ENCODE measurements around the gene NSFL1C. TPM values are rescaled to one million over a fixed set of nuclear protein-coding genes. Genes with fewer than 3 reads are reported as not detected.
A peak's percentile ranks its signal among the peaks of the same experiment; 100 is the strongest.

NSFL1C gene
- 10 to 100 TPM; 34.0 to 61.9 (median 57.5) TPM for total RNA-seq

- DNase-seq (ENCODE audit: low spot score), result peak; percentile 80
- TF ChIP-seq, protein P1, sequence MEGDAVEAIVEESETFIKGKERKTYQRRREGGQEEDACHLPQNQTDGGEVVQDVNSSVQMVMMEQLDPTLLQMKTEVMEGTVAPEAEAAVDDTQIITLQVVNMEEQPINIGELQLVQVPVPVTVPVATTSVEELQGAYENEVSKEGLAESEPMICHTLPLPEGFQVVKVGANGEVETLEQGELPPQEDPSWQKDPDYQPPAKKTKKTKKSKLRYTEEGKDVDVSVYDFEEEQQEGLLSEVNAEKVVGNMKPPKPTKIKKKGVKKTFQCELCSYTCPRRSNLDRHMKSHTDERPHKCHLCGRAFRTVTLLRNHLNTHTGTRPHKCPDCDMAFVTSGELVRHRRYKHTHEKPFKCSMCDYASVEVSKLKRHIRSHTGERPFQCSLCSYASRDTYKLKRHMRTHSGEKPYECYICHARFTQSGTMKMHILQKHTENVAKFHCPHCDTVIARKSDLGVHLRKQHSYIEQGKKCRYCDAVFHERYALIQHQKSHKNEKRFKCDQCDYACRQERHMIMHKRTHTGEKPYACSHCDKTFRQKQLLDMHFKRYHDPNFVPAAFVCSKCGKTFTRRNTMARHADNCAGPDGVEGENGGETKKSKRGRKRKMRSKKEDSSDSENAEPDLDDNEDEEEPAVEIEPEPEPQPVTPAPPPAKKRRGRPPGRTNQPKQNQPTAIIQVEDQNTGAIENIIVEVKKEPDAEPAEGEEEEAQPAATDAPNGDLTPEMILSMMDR (IDR thresholded peaks at IDR 0.05), result peak in 1 of 3 donors; percentile 52
- ATAC-seq (ENCODE audit: low FRiP score), result peak; percentile 95
Measured at GRCh38 chr20:1466211-1467081, at the start of gene NSFL1C. TSS of gene NSFL1C (minus strand) at chr20:1466849. CDS start at chr20:1466824, 25 bp downstream.

GRCh38 chr20:1513801-1514200 is 47.2 kb upstream of the NSFL1C start:
- TF ChIP-seq, protein P1 (IDR thresholded peaks at IDR 0.05), result no peak

DNA sequence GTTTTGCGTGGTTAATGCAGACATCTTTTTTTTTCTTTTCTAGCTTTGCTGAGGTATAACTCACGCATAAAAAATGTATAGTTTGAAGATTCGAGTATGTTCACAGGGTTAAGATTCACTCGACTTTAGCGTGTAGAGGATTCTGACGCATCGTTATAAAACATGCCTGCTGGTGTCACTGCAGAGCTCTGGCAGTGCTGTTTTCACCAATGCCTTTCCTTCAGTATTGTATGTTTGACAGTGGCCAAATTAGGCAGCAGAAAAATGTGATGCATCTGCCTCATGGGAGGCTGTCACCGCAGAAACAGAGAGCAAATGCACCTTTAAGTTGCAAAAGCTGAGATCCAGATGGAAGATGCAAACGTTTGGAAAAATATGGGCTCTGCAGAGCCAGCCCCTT is 42.6 kb upstream of the NSFL1C start:
- ATAC-seq (ENCODE audit: low FRiP score) (no peak), DNase-seq (ENCODE audit: low spot score) (no peak)
- TF ChIP-seq, protein P1 (IDR thresholded peaks at IDR 0.05), result no peak

More at GRCh38 chr20:1513801-1514200, 47.2 kb upstream of the NSFL1C start:
- DNase-seq (ENCODE audit: low spot score) (no peak), ATAC-seq (ENCODE audit: low FRiP score) (no peak)

- DNase-seq (ENCODE audit: low spot score) (no peak), ATAC-seq (ENCODE audit: low FRiP score) (no peak)
- TF ChIP-seq, protein P1 (IDR thresholded peaks at IDR 0.05), result no peak
Measured at GRCh38 chr20:1508574-1508973, 41.9 kb upstream of the NSFL1C start.

DNA sequence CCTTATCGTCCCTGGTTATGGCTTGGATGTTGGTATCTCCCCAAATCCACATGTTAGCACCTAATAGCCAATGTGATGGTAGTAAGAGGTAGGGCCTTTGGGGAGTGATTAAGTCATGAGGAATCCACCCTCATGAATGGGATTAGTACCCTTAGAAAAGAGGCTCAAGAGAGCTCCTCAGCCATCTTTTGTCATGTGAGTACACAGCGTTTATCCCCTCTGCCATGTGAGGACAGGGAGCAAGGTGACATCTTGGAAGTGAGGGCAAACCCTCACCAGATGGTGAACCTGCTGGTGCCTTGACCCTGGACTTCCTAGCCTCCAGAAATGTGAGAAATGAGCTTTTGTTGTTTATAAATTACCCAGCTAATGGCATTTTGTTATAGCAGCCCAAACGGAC is 40.6 kb upstream of the NSFL1C start:
- DNase-seq (ENCODE audit: low spot score) (no peak), ATAC-seq (ENCODE audit: low FRiP score) (no peak)
- TF ChIP-seq, protein P1 (IDR thresholded peaks at IDR 0.05), result no peak

GRCh38 chr20:1505871-1506270 is 39.2 kb upstream of the NSFL1C start:
- TF ChIP-seq, protein P1 (IDR thresholded peaks at IDR 0.05), result no peak
- DNase-seq (ENCODE audit: low spot score) (no peak), ATAC-seq (ENCODE audit: low FRiP score) (no peak)

GRCh38 chr20:1505361-1505760 is 38.7 kb upstream of the NSFL1C start:
- TF ChIP-seq, protein P1 (IDR thresholded peaks at IDR 0.05), result no peak
- DNase-seq (ENCODE audit: low spot score) (no peak), ATAC-seq (ENCODE audit: low FRiP score) (no peak)
